Fibroblast of skin of scalp (primary cell): ENCODE measurements around the gene TAMALIN.

Experiments
- DNase-seq: peaks from one replicate; pipeline ENCODE4 v3.0.0-alpha.2; 2013

Gene TAMALIN

GRCh38 chr12:51984657-51985056 lies 22.1 kb upstream of the TAMALIN start:
- DNase-seq: no peak

GRCh38 chr12:51985154-51985835 lies 21.5 kb upstream of the TAMALIN start:
- no peak for DNase-seq

GRCh38 chr12:51986834-51987233 lies 19.9 kb upstream of the TAMALIN start:
- no peak for DNase-seq

- no peak for DNase-seq
Observed at GRCh38 chr12:51992246-51992645, 14.5 kb upstream of the TAMALIN start.

- DNase-seq: no peak
Observed at GRCh38 chr12:51994539-51994820, 12.3 kb upstream of the TAMALIN start.

- peak; percentile 75 for DNase-seq
Observed at GRCh38 chr12:51994959-51995358, 11.8 kb upstream of the TAMALIN start.

GRCh38 chr12:51997136-51997535 lies 9.6 kb upstream of the TAMALIN start:
- no peak for DNase-seq

GRCh38 chr12:52003016-52003550 lies 3.7 kb upstream of the TAMALIN start:
- no peak for DNase-seq

- no peak for DNase-seq
Observed at GRCh38 chr12:52003591-52003990, 3.2 kb upstream of the TAMALIN start.

GRCh38 chr12:52004042-52004648 lies 2.6 kb upstream of the TAMALIN start:
- peak; percentile 73 for DNase-seq

- DNase-seq: no peak
Observed at GRCh38 chr12:52005218-52005902, 1.4 kb upstream of the TAMALIN start.

GRCh38 chr12:52005903-52006703 lies 643 bp upstream of the TAMALIN start:
- DNase-seq: no peak

- DNase-seq: no peak
Observed at GRCh38 chr12:52007158-52007921, 594 bp downstream of the TAMALIN start.

- no peak for DNase-seq
Observed at GRCh38 chr12:52007982-52008510, 1.3 kb downstream of the TAMALIN start.

GRCh38 chr12:52009081-52009751 lies 2.5 kb downstream of the TAMALIN start:
- DNase-seq: no peak

GRCh38 chr12:52010152-52010622 lies 3.4 kb downstream of the TAMALIN start:
- peak; percentile 92 for DNase-seq

GRCh38 chr12:52010692-52011601 lies 4.2 kb downstream of the TAMALIN start:
- no peak for DNase-seq

GRCh38 chr12:52011602-52012214 lies 5.0 kb downstream of the TAMALIN start:
- DNase-seq: no peak

GRCh38 chr12:52013626-52014310 lies 7.0 kb downstream of the TAMALIN start:
- no peak for DNase-seq
